ENCODE results near the gene LETM1.
A peak's percentile ranks its signal among the peaks of the same experiment; 100 is the strongest.

The LETM1 gene

GRCh38 chr4:1862961-1863296 lies 7.0 kb upstream of the LETM1 start:
- Histone ChIP-seq H3K27ac (no peak overlapping the region), H3K4me3 (no peak overlapping the region)
- no peak for DNase-seq (ENCODE audit: low spot score)
- no peak for TF ChIP-seq CTCF (IDR thresholded peaks at IDR 0.05)

- H3K4me3 ChIP-seq, result peak overlapping the region; percentile 58
- H3K27ac ChIP-seq, result no peak overlapping the region
- DNase-seq (ENCODE audit: low spot score), result no peak
- TF ChIP-seq CTCF (IDR thresholded peaks at IDR 0.05), result no peak
Measured at GRCh38 chr4:1862055-1862911, 6.3 kb upstream of the LETM1 start.

GRCh38 chr4:1859389-1859753 lies 3.4 kb upstream of the LETM1 start:
- no peak for TF ChIP-seq CTCF (IDR thresholded peaks at IDR 0.05)
- Histone ChIP-seq H3K4me3 (no peak overlapping the region), H3K27ac (no peak overlapping the region)
- no peak for DNase-seq (ENCODE audit: low spot score)

- Histone ChIP-seq H3K4me3 (no peak overlapping the region), H3K27ac (no peak overlapping the region)
- no peak for DNase-seq (ENCODE audit: low spot score)
- no peak for TF ChIP-seq CTCF (IDR thresholded peaks at IDR 0.05)
Measured at GRCh38 chr4:1857931-1858330, 2.0 kb upstream of the LETM1 start.

GRCh38 chr4:1856943-1857699 lies 1.2 kb upstream of the LETM1 start:
- no peak for TF ChIP-seq CTCF (IDR thresholded peaks at IDR 0.05)
- Histone ChIP-seq H3K27ac (peak overlapping the region; percentile 67 to 84), H3K4me3 (peak overlapping the region; percentile 96)
- no peak for DNase-seq (ENCODE audit: low spot score)

GRCh38 chr4:1855333-1856070 lies 454 bp downstream of the LETM1 start:
- DNase-seq (ENCODE audit: low spot score), result no peak
- Histone ChIP-seq H3K4me3 (peak overlapping the region; percentile 96), H3K27ac (peak overlapping the region; percentile 75 to 84)
- no peak for TF ChIP-seq CTCF (IDR thresholded peaks at IDR 0.05)
